GM21528 (cell line): ENCODE results near the gene GPC6.

Experiments
- ATAC-seq: cut with Tn5 transposase; IDR thresholded peaks from one replicate; pipeline ENCODE4 v1.9.1; 2021; ENCODE audit warnings: mild to moderate bottlenecking, moderate library complexity; ENCODE audit not compliant: unreplicated experiment, low FRiP score

GPC6 gene

GRCh38 chr13:93865235-93865634, 638.6 kb downstream of the GPC6 start:
- ATAC-seq, result no peak

GRCh38 chr13:93867481-93867880, 640.9 kb downstream of the GPC6 start:
- no peak for ATAC-seq

GRCh38 chr13:93872376-93872775, 645.8 kb downstream of the GPC6 start:
- no peak for ATAC-seq

GRCh38 chr13:93872786-93873347, 646.3 kb downstream of the GPC6 start:
- no peak for ATAC-seq

- no peak for ATAC-seq
Observed at GRCh38 chr13:93875547-93875946, 648.9 kb downstream of the GPC6 start.

GRCh38 chr13:93876236-93876635, 649.6 kb downstream of the GPC6 start:
- no peak for ATAC-seq

GRCh38 chr13:93878675-93879074, 652.1 kb downstream of the GPC6 start:
- ATAC-seq, result no peak

GRCh38 chr13:93881411-93881810, 654.8 kb downstream of the GPC6 start:
- ATAC-seq, result no peak

- no peak for ATAC-seq
Observed at GRCh38 chr13:93882086-93882651, 655.6 kb downstream of the GPC6 start.

GRCh38 chr13:93889430-93889951, 662.9 kb downstream of the GPC6 start:
- ATAC-seq, result no peak

GRCh38 chr13:93899981-93900380, 673.4 kb downstream of the GPC6 start:
- ATAC-seq, result no peak

- ATAC-seq, result no peak
Observed at GRCh38 chr13:93900731-93901130, 674.1 kb downstream of the GPC6 start.

- no peak for ATAC-seq
Observed at GRCh38 chr13:93903909-93904308, 677.3 kb downstream of the GPC6 start.

GRCh38 chr13:93915269-93915809, 688.7 kb downstream of the GPC6 start:
- ATAC-seq, result no peak

GRCh38 chr13:93922063-93922855, 695.7 kb downstream of the GPC6 start:
- no peak for ATAC-seq

- ATAC-seq, result no peak
Observed at GRCh38 chr13:93925990-93926389, 699.4 kb downstream of the GPC6 start.

GRCh38 chr13:93926425-93926824, 699.8 kb downstream of the GPC6 start:
- no peak for ATAC-seq

GRCh38 chr13:93927431-93927830, 700.8 kb downstream of the GPC6 start:
- no peak for ATAC-seq

- ATAC-seq, result no peak
Observed at GRCh38 chr13:93932901-93933300, 706.3 kb downstream of the GPC6 start.

GRCh38 chr13:93936901-93937300, 710.3 kb downstream of the GPC6 start:
- no peak for ATAC-seq

GRCh38 chr13:93941444-93941843, 714.8 kb downstream of the GPC6 start:
- ATAC-seq, result no peak
